HG02763 (cell line): ENCODE measurements around the gene DUSP16.
A peak's percentile ranks its signal among the peaks of the same experiment; 100 is the strongest.
"Not testable (repeated sequence)": the region's sequence is repeated elsewhere in the genome, so short reads cannot be mapped to it uniquely, and the experiment has no call there.

Experiments used
- ATAC-seq: cut with Tn5 transposase; IDR thresholded peaks from one replicate; pipeline ENCODE4 v1.9.1; 2021; ENCODE audit warnings: mild to moderate bottlenecking, moderate library complexity; ENCODE audit not compliant: unreplicated experiment

DUSP16 gene

DNA sequence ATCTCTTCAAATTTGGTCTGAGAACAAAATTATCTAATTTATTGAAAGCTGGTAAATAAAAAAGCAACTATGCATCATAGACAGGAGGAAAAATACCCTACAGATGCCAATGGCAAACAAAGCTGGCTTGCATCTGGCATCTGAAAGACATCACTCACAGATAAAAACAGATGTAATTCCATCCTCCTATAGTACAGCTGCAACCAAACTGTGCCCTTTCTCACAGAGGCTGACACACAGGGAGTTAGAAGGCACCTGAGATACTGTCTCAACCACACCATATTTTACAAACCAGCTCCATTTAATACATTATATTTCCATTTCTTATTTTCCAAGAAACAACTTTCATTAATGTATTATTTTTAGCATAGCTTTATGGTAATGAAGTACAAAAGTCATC lies 39.4 kb downstream of the DUSP16 start:
- no peak for ATAC-seq

- not testable (repeated sequence) for ATAC-seq
Observed at GRCh38 chr12:12522657-12523056, 40.0 kb downstream of the DUSP16 start.

GRCh38 chr12:12521888-12522287 lies 40.8 kb downstream of the DUSP16 start:
- no peak for ATAC-seq

- no peak for ATAC-seq
Observed at GRCh38 chr12:12521044-12521485, 41.6 kb downstream of the DUSP16 start.

DNA sequence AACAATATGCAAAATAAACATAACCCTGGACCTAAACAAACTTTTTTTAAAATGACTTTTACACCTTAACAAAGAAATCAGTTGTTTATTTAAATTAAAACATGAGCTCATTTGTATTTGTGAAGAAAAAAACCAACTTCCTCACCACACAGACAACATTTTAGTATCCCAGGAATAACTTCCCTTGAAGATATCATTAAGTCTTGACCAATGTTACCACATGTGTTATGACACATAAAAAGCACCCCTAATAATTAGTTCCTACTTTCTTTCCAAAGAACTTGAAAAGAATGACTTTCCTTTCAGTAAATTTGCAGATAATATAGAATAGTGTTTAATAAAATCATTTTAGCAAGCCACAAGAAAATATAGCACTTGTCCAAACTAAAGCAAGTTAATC lies 42.4 kb downstream of the DUSP16 start:
- ATAC-seq = no peak

- ATAC-seq = no peak
Observed at GRCh38 chr12:12519354-12519998, 43.2 kb downstream of the DUSP16 start.

DNA sequence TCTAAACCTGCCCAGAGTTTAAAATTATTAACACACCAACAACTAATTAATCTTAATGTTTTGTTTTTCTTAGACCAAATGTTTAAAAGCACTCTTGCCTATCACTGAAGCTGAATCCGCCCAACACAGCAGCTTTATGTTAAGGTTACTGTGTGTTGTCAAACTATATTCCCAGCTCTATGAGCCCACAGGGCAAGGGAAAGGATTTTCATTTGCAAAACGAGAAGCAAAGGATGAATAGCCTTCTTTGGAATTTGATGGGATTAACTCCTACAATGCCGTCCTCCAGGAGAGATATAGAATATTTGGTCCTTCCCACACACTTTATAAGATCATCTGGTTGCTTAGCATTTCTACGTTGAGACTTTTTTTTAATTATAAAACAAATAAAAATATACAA lies 43.7 kb downstream of the DUSP16 start:
- no peak for ATAC-seq

- no peak for ATAC-seq
Observed at GRCh38 chr12:12518464-12518845, 44.2 kb downstream of the DUSP16 start.

DNA sequence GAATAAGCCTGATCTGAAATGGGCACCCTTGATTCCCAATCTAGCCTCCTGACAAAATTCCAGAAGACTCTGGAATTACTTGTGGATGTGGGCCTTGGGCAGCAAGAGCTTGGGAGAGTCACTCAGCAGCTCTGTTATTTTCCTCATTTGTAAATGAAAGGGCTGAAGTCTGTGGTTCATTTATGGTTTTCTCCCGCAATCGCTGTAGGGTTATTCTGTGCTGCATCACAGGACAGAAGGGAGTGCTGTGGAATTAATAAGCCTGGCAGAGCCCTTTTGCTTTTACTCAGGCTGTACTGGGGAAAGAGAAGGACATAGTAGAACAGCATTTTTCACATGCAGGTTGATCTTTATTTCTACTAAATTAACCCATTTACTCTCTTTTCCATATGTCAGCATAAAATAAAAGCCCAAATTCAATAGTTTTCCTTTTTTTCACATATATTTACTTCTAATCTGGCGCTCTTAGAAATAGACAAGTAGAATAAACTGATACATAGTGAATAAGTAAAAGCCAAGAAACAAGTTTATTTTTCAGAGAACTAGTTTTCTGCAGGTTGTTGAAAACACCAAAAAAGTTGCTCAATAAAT lies 49.2 kb downstream of the DUSP16 start:
- no peak for ATAC-seq

- ATAC-seq = no peak
Observed at GRCh38 chr12:12511895-12512711, 50.6 kb downstream of the DUSP16 start.

GRCh38 chr12:12511021-12511783 lies 51.5 kb downstream of the DUSP16 start:
- no peak for ATAC-seq

DNA sequence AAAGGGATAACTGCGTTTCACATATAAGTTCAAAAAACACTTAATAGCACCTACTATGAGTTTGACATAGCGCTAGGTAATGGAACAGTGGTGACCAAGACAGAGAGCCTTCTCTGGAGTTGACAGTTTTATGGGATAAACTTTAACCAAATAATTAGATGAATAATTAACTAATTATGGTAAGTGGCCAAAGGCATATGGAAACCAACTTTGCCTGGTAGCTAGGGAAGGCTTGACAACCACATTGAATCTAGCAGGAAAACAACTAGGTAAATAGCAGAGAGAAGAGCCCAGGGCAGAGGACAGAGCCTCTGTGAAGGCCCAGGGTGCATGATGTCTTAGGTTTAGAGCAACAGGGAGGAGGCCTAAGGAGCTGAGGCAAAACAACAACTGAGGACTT lies 52.1 kb downstream of the DUSP16 start:
- no peak for ATAC-seq

- no peak for ATAC-seq
Observed at GRCh38 chr12:12510141-12510540, 52.5 kb downstream of the DUSP16 start.

DNA sequence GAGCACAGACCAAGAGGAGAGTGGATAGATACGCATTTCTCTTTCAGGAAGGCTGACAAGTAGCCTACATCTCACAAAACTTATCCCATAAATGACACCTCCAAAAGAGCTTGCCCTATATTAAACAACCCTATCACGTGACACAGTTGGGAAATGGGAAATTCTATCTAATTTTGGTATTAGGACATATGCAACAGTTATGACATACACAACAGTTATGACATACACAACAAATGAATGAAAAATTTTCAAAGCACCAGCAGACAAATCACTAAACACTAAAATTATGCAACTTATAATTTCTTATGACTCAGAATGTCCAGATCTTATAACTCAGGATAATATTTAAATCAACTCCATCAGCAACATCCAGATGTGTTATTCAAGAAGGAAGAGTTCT lies 54.1 kb downstream of the DUSP16 start:
- no peak for ATAC-seq

GRCh38 chr12:12507121-12507520 lies 55.5 kb downstream of the DUSP16 start:
- no peak for ATAC-seq

- ATAC-seq = no peak
Observed at GRCh38 chr12:12506496-12506890, 56.2 kb downstream of the DUSP16 start.

- peak; percentile 84 for ATAC-seq
Observed at GRCh38 chr12:12505544-12506495, 56.8 kb downstream of the DUSP16 start.

GRCh38 chr12:12503384-12504078 lies 59.1 kb downstream of the DUSP16 start:
- no peak for ATAC-seq

- no peak for ATAC-seq
Observed at GRCh38 chr12:12502815-12503151, 59.9 kb downstream of the DUSP16 start.
